ENCODE data around the gene RAB11A.

- TF ChIP-seq CTCF (IDR thresholded peaks at IDR 0.05): no peak
- TF ChIP-seq POLR2A (IDR thresholded peaks at IDR 0.05): no peak
- no peak for TF ChIP-seq POLR2AphosphoS5 (IDR thresholded peaks at IDR 0.05; ENCODE audit: insufficient read depth in 1 of 2, low read depth in 1 of 2)
Measured at GRCh38 chr15:65918945-65919344, 49.7 kb downstream of the RAB11A start.
